GM12892 (cell line): ENCODE measurements around the gene FADS6.

ENCODE experiments used
- POLR2A ChIP-seq: IDR thresholded peaks from 2 replicates; pipeline ENCODE4 v1.6.1; 2011; ENCODE audit warnings: low read depth, low read length, control low read depth
- POLR2AphosphoS5 ChIP-seq: IDR thresholded peaks from 2 replicates; pipeline ENCODE4 v1.6.1; 2011; ENCODE audit warnings: low read depth, low read length, control low read depth

DNA sequence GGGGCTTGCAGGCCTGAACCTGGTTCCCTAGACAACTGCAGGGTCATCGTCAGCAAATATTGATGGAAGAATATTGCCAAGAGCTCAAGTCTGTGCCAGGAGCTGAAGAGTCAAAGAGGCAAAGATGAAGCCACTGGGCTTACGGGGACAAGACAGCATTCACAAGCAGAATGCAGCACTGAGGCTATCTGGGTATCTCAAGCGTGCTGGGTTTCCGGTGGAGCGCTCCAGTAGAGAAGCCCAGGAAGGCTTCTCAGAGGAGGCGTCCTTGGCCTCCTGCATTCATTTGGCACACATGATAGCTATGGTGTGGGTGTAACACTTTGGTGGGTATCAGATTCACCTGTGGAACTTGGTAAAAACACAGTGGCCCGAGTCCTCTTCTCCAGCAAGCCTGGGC lies 2.9 kb downstream of the FADS6 start:
- TF ChIP-seq POLR2AphosphoS5: no peak
- no peak for TF ChIP-seq POLR2A
